Activated naive CD4-positive, alpha-beta T cell treated with anti-CD3 and anti-CD28 coated beads for 36 hours (primary cell): ENCODE data around the gene PRTN3. TPM values are rescaled to one million over a fixed set of nuclear protein-coding genes. Genes with fewer than 3 reads are reported as not detected.
"Not testable (repeated sequence)": the region's sequence is repeated elsewhere in the genome, so short reads cannot be mapped to it uniquely, and the experiment has no call there.

Experiments used
- CTCF ChIA-PET: fragments of 350-600 bp; sonication (Branson Sonifier 250); formaldehyde crosslinking; loops from one replicate; lab custom pipeline; 2021; ENCODE audit warnings: antibody characterized with exemption; lab: Charles Lee
- DNase-seq: peaks from one replicate; pipeline ENCODE4 v3.0.0-alpha.2; 2020
- H3K27ac Mint-ChIP-seq: one replicate; pipeline ENCODE4 v1.8.0; 2021; ENCODE audit warnings: mild to moderate bottlenecking, mixed read lengths
- H3K27me3 Mint-ChIP-seq: one replicate; pipeline ENCODE4 v1.8.0; 2021; ENCODE audit warnings: low read depth, mixed read lengths
- H3K36me3 Mint-ChIP-seq: one replicate; pipeline ENCODE4 v1.8.0; 2021; ENCODE audit warnings: low read depth, mixed read lengths
- H3K4me1 Mint-ChIP-seq: one replicate; pipeline ENCODE4 v1.8.0; 2021; ENCODE audit warnings: low read depth, mixed read lengths
- H3K4me3 Mint-ChIP-seq: one replicate; pipeline ENCODE4 v1.8.0; 2021; ENCODE audit warnings: mild to moderate bottlenecking, moderate library complexity, mixed read lengths
- H3K9me3 Mint-ChIP-seq: one replicate; pipeline ENCODE4 v1.8.0; 2021; ENCODE audit warnings: mixed read lengths
- intact Hi-C: fragments of 100-400 bp; cut with micrococcal nuclease; formaldehyde crosslinking; loops from one replicate; pipeline ENCODE4 v1.15.1; 2023
- total RNA-seq, 2 experiments: library from RNA; stranded (reverse); gene quantifications; one replicate each; pipeline ENCODE4 v1.2.3, GENCODE V29; 2021

The PRTN3 gene
- total RNA-seq, 2 experiments from 2014 or later, result not detected

- CTCF ChIA-PET, result interaction anchor here (0.5 kb wide), 1 partner anchor 793 kb away, joined by 4 read pairs; no protein-coding TSS in a partner anchor
- DNase-seq, result no peak
Observed at GRCh38 chr19:814152-815078, 26.4 kb upstream of the PRTN3 start.

GRCh38 chr19:815079-815774, 25.6 kb upstream of the PRTN3 start:
- CTCF ChIA-PET, result interaction anchor here (0.5 to 0.6 kb wide), 2 partner anchors 48 to 792 kb away, joined by 3 to 4 read pairs; no protein-coding TSS in a partner anchor

More at GRCh38 chr19:814152-815078, 26.4 kb upstream of the PRTN3 start:
- Mint-ChIP-seq H3K27me3 (no peaks in the 10 kb centered on the region), H3K4me3 (no peak overlapping the region), H3K27ac (no peak overlapping the region), H3K9me3 (peaks cover 2% of the 10 kb centered on the region), H3K36me3 (peaks cover 39% of the 10 kb centered on the region), H3K4me1 (no peaks in the 10 kb centered on the region)
- intact Hi-C loops, result no loop called here

GRCh38 chr19:815775-816499, 24.9 kb upstream of the PRTN3 start:
- Mint-ChIP-seq H3K9me3 (peaks cover 2% of the 10 kb centered on the region), H3K4me1 (no peaks in the 10 kb centered on the region), H3K4me3 (no peak overlapping the region), H3K27ac (no peak overlapping the region), H3K36me3 (peaks cover 27% of the 10 kb centered on the region), H3K27me3 (no peaks in the 10 kb centered on the region)
- CTCF ChIA-PET, result interaction anchor here (0.6 kb wide), 1 partner anchor 48 kb away, joined by 3 read pairs; no protein-coding TSS in a partner anchor
- intact Hi-C loops, result no loop called here
- no peak for DNase-seq

More at GRCh38 chr19:815079-815774, 25.6 kb upstream of the PRTN3 start:
- peaks cover 2% of the 10 kb centered on the region for H3K9me3 Mint-ChIP-seq
- H3K4me3 Mint-ChIP-seq, result no peak overlapping the region
- H3K27me3 Mint-ChIP-seq, result no peaks in the 10 kb centered on the region
- H3K36me3 Mint-ChIP-seq, result peaks cover 32% of the 10 kb centered on the region
- no peak for DNase-seq
- intact Hi-C loops, result no loop called here
- no peak overlapping the region for H3K27ac Mint-ChIP-seq
- no peaks in the 10 kb centered on the region for H3K4me1 Mint-ChIP-seq

GRCh38 chr19:816500-816857, 24.3 kb upstream of the PRTN3 start:
- Mint-ChIP-seq H3K27me3 (no peaks in the 10 kb centered on the region), H3K9me3 (peaks cover 2% of the 10 kb centered on the region), H3K4me3 (no peak overlapping the region), H3K36me3 (peaks cover 24% of the 10 kb centered on the region), H3K27ac (no peak overlapping the region), H3K4me1 (no peaks in the 10 kb centered on the region)
- CTCF ChIA-PET, result no interaction called here
- intact Hi-C loops, result no loop called here
- no peak for DNase-seq

- intact Hi-C loops, H3K27ac Mint-ChIP-seq, H3K9me3 Mint-ChIP-seq, H3K4me1 Mint-ChIP-seq, H3K4me3 Mint-ChIP-seq, DNase-seq, H3K36me3 Mint-ChIP-seq: not testable (repeated sequence)
- H3K27me3 Mint-ChIP-seq, result peaks cover 11% of the 10 kb centered on the region
- CTCF ChIA-PET, result interaction anchor here (1.4 kb wide), 1 partner anchor 49 kb away, joined by 8 read pairs; no protein-coding TSS in a partner anchor
Observed at GRCh38 chr19:820212-820611, 20.6 kb upstream of the PRTN3 start.

DNA sequence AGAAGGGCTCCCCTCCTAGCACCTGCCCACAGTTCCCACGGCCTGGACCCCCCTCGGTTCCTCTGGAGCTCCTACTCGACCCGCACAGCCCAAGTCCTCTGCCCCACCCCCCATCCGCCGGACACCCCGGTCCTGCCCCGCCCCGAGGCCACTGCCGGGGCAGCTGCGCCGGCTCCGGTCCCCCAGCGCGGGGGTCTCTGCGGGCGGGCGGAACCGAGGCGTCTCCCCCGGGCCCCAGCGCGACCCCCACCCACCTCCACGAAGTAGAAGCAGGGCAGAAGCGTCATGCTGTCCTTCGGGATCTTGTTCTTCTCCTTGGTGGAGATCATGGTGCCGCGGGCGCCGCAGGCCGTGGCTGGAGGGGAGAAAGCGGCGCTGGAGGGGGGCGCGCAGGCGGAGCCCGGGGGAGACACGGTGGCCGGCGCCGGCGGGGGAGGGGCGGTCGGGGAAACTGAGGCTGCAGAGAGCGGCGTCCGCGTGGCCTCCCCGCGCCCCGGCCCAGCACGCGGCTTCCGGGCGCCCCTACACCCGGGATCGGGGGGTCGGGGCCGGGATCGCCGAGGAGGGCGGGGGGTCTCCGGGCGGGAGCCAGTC, 19.5 kb upstream of the PRTN3 start:
- Mint-ChIP-seq H3K4me3 (no peak overlapping the region), H3K27me3 (peaks cover 11% of the 10 kb centered on the region), H3K27ac (no peak overlapping the region), H3K9me3 (peaks cover 2% of the 10 kb centered on the region), H3K36me3 (peaks cover 4% of the 10 kb centered on the region), H3K4me1 (peaks cover 3% of the 10 kb centered on the region)
- intact Hi-C loops, result no loop called here
- DNase-seq, result no peak
- CTCF ChIA-PET, result interaction anchor here (1.4 kb wide), 1 partner anchor 50 kb away, joined by 8 read pairs; no protein-coding TSS in a partner anchor

- Mint-ChIP-seq H3K27me3 (peaks cover 11% of the 10 kb centered on the region), H3K9me3 (no peaks in the 10 kb centered on the region), H3K4me1 (peaks cover 3% of the 10 kb centered on the region), H3K27ac (no peak within 1 kb of the TSS), H3K4me3 (no peak within 1 kb of the TSS), H3K36me3 (no peaks in the 10 kb centered on the region)
- CTCF ChIA-PET, result no interaction called here
- intact Hi-C loops, result no loop called here
- DNase-seq, result no peak
Observed at GRCh38 chr19:821825-822503, 18.8 kb upstream of the PRTN3 start, which contains the start of gene PLPPR3. Gene PLPPR3, minus strand, starts transcription at chr19:821955. Its CDS starts 396 bp downstream, at chr19:821559.

DNA sequence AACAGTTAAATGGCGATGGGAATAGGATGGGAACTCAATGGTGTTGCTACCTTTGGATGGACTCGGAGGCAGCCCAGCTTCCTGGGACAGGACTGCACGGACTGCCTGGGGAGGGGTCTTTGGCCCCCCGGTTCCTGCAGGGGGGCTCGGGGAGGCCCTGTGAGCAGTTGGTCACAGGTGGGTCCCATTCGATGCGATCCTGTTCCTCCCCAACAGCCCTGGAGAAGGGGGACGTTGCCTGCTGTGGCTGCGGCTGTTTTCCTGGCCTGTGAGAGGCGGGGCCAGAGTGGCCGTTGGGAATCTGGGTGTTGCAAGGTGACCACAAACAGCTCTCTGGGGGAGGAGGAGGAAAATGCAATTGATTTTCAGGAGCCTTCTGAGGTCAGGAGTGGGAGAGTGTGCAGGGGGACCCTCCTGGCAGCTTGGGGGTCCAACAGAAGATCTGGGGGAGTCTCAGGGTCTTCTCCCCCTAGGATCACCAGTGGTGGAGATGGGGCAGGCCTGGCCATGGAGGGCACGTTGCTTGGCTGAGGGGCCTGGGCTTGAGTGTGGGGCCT, 17.2 kb upstream of the PRTN3 start:
- intact Hi-C loops, result no loop called here
- DNase-seq, result no peak
- Mint-ChIP-seq H3K27me3 (peaks cover 11% of the 10 kb centered on the region), H3K36me3 (no peaks in the 10 kb centered on the region), H3K4me3 (no peak overlapping the region), H3K9me3 (no peaks in the 10 kb centered on the region), H3K27ac (no peak overlapping the region), H3K4me1 (peaks cover 3% of the 10 kb centered on the region)
- CTCF ChIA-PET, result interaction anchor here (0.7 kb wide), 1 partner anchor 970 kb away, joined by 3 read pairs; no protein-coding TSS in a partner anchor

DNA sequence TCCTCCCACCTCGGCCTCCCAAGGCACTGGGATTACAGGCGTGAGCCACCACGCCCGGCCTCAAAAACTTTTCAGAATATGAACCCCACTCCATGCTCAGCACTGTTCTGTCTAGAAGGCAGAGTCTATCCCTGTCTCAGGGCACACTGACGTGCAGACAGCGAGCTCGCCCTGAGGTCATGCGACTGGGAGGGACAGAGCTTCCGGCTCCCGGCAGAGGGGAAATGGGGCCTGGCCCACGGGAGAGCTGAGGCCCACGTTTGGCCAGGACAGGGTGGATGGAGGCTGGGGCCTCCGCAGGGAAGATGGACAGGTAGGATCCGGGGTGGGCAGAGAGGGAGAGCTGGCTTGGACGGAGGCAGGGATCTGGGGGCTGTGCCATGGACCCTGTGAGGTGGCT, 15.9 kb upstream of the PRTN3 start:
- peaks cover 3% of the 10 kb centered on the region for H3K4me1 Mint-ChIP-seq
- no peak overlapping the region for H3K27ac Mint-ChIP-seq
- intact Hi-C loops, result no loop called here
- H3K27me3 Mint-ChIP-seq, result peaks cover 11% of the 10 kb centered on the region
- no peak for DNase-seq
- H3K36me3 Mint-ChIP-seq, result no peaks in the 10 kb centered on the region
- H3K9me3 Mint-ChIP-seq, result no peaks in the 10 kb centered on the region
- H3K4me3 Mint-ChIP-seq, result no peak overlapping the region
- CTCF ChIA-PET, result interaction anchor here (0.7 kb wide), 1 partner anchor 338 kb away, joined by 3 read pairs; no protein-coding TSS in a partner anchor

- Mint-ChIP-seq H3K4me1 (peaks cover 3% of the 10 kb centered on the region), H3K9me3 (no peaks in the 10 kb centered on the region), H3K4me3 (no peak overlapping the region), H3K27ac (no peak overlapping the region), H3K27me3 (peaks cover 11% of the 10 kb centered on the region), H3K36me3 (no peaks in the 10 kb centered on the region)
- intact Hi-C loops, result no loop called here
- CTCF ChIA-PET, result no interaction called here
- DNase-seq, result no peak
Observed at GRCh38 chr19:825897-826644, 14.7 kb upstream of the PRTN3 start.
